ENCODE data around the gene TRMT1.

- no peak for TF ChIP-seq CTCF (IDR thresholded peaks at IDR 0.05; ENCODE audit: low read length)
- TF ChIP-seq EZH2 (IDR thresholded peaks at IDR 0.05; ENCODE audit: borderline replicate concordance, low read length): no peak
These were observed 3.5 kb upstream of the TRMT1 start for GRCh38 chr19:13120031-13120430.
